Aorta (tissue), 5 donors: ENCODE data around the gene SNX9. TPM values are rescaled to one million over a fixed set of nuclear protein-coding genes. Genes with fewer than 3 reads are reported as not detected.
"Not testable (repeated sequence)": the region's sequence is repeated elsewhere in the genome, so short reads cannot be mapped to it uniquely, and the experiment has no call there.

ENCODE experiments used
- ATAC-seq: fragments of 200-7000 bp; cut with Tn5 transposase; one replicate; pipeline ENCODE4 v1.9.1; 2022; ENCODE audit warnings: moderate library complexity; ENCODE audit not compliant: low FRiP score
- DNase-seq, 2 donors: peaks; one replicate each; pipeline ENCODE4 v3.0.0-alpha.2; 2020
- H3K27ac ChIP-seq, 2 donors: one replicate each; pipeline ENCODE4 v1.5.1; 2013; ENCODE audit warnings: low read length in 2 of 2, mild to moderate bottlenecking in 2 of 2, moderate library complexity in 2 of 2, control low read depth in 1 of 2, inconsistent platforms in 1 of 2, low read depth in 1 of 2
- H3K27me3 ChIP-seq, 2 donors: one replicate each; pipeline ENCODE4 v1.6.1; 2013; ENCODE audit warnings: control low read depth in 1 of 2, low read length in 1 of 2, mild to moderate bottlenecking in 1 of 2, moderate library complexity in 1 of 2; ENCODE audit not compliant: insufficient read depth in 2 of 2, control insufficient read depth in 1 of 2
- H3K36me3 ChIP-seq, 2 donors: one replicate each; pipeline ENCODE4 v1.6.1; 2013; ENCODE audit warnings: control low read depth in 1 of 2, low read length in 1 of 2, mild to moderate bottlenecking in 1 of 2; ENCODE audit not compliant: insufficient read depth in 2 of 2, control insufficient read depth in 1 of 2
- H3K4me1 ChIP-seq, 2 donors: one replicate each; pipeline ENCODE4 v1.6.1; 2013; ENCODE audit warnings: low read length in 2 of 2, control low read depth in 1 of 2, mild to moderate bottlenecking in 1 of 2, moderate library complexity in 1 of 2; ENCODE audit not compliant: insufficient read depth in 2 of 2, control insufficient read depth in 1 of 2
- H3K4me3 ChIP-seq, 2 donors: one replicate each; pipeline ENCODE4 v1.5.1; 2013; ENCODE audit warnings: low read length in 2 of 2, control low read depth in 1 of 2, mild to moderate bottlenecking in 1 of 2
- H3K9me3 ChIP-seq: one replicate; pipeline ENCODE4 v1.6.1; 2013; ENCODE audit warnings: mild to moderate bottlenecking, low read length; ENCODE audit not compliant: control insufficient read depth
- WGBS, 2 donors: extraction: QIAGEN DNeasy Blood & Tissue Kit; methylation state at CpG; one replicate each; pipeline ENCODE4 v1.1.7; 2013; 5-methylcytosine and 5-hydroxymethylcytosine counted together
- intact Hi-C, 2 donors: fragments of 100-400 bp; cut with DNase I; formaldehyde crosslinking; loops; one replicate each; pipeline versions ENCODE4 v1.14.2 to v1.15.0; 2022
- polyA plus RNA-seq, 2 donors: library from polyadenylated mRNA; stranded (reverse); fragments of 200-250 nt; gene quantifications; one replicate each; pipeline ENCODE4 v1.2.3, GENCODE V29; 2013
- total RNA-seq, 2 donors: library from RNA; stranded (reverse); fragmentation: NEBNext Ultra II Directional; extraction: Animal tissue kit (Norgen Biotek cat#: 25700); gene quantifications; one replicate each; pipeline ENCODE4 v1.2.1, GENCODE V29; 2021
- donor health status: healthy with polysubstance abuse.
- donor health status: Bipolar disorder and iron deficiency.
- donor health status: DM: no; HTN: no; CAD: no.
- donor health status: DM: no; HTN: no; CAD: no.
- donor health status: DM: yes; HTN: yes; CAD: no.

Gene SNX9
- total and polyA plus RNA-seq, 4 donors, result 50.6 to 95.5 (median 82.1) TPM

- WGBS, 2 donors, result 83% methylated on average over 8 of the region's 8 CpGs
- intact Hi-C loops, result no loop called here
- H3K4me3 ChIP-seq, result no peak overlapping the region
- no peaks in the 10 kb centered on the region for H3K9me3 ChIP-seq
- no peaks in the 10 kb centered on the region for H3K4me1 ChIP-seq
- peak in 1 of 2 donors; percentile 23 for DNase-seq
- H3K36me3 ChIP-seq, result no peaks in the 10 kb centered on the region
- H3K27ac ChIP-seq, result no peak overlapping the region
- H3K27me3 ChIP-seq, result no peaks in the 10 kb centered on the region
- no peak for ATAC-seq
Measured at GRCh38 chr6:157967486-157967885, 144.4 kb downstream of the SNX9 start.

- intact Hi-C loops, H3K4me3 ChIP-seq, H3K4me1 ChIP-seq, H3K27ac ChIP-seq, H3K9me3 ChIP-seq, DNase-seq, ATAC-seq, H3K36me3 ChIP-seq, H3K27me3 ChIP-seq: not testable (repeated sequence)
- WGBS, 2 donors, result 89 to 90% methylated on average over 3 of the region's 3 CpGs
Measured at GRCh38 chr6:157972177-157972576, 149.1 kb downstream of the SNX9 start.

- ATAC-seq, result no peak
- Histone ChIP-seq H3K4me1 (no peaks in the 10 kb centered on the region), H3K27ac (no peak overlapping the region), H3K4me3 (no peak overlapping the region), H3K36me3 (no peaks in the 10 kb centered on the region), H3K27me3 (no peaks in the 10 kb centered on the region), H3K9me3 (no peaks in the 10 kb centered on the region)
- intact Hi-C loops, result no loop called here
- DNase-seq, result no peak
- 78 to 81% methylated on average over 9 of the region's 9 CpGs for WGBS, 2 donors
Measured at GRCh38 chr6:157974341-157974894, 151.4 kb downstream of the SNX9 start.

GRCh38 chr6:157974967-157975366 lies 151.9 kb downstream of the SNX9 start:
- H3K36me3 ChIP-seq, result no peaks in the 10 kb centered on the region
- H3K4me1 ChIP-seq, result no peaks in the 10 kb centered on the region
- no peaks in the 10 kb centered on the region for H3K27me3 ChIP-seq
- ATAC-seq (no peak), DNase-seq (no peak)
- WGBS, 2 donors, result 93 to 94% methylated on average over 3 of the region's 3 CpGs
- no peak overlapping the region for H3K4me3 ChIP-seq
- no peak overlapping the region for H3K27ac ChIP-seq
- intact Hi-C loops, result no loop called here
- no peaks in the 10 kb centered on the region for H3K9me3 ChIP-seq

- Histone ChIP-seq H3K4me3 (no peak overlapping the region), H3K4me1 (no peaks in the 10 kb centered on the region), H3K36me3 (no peaks in the 10 kb centered on the region), H3K27me3 (no peaks in the 10 kb centered on the region), H3K9me3 (no peaks in the 10 kb centered on the region), H3K27ac (no peak overlapping the region)
- DNase-seq (no peak), ATAC-seq (no peak)
- intact Hi-C loops, result no loop called here
- whole genome bisulfite sequencing, 2 donors, result 95 to 96% methylated on average over 2 of the region's 2 CpGs
Measured at GRCh38 chr6:157975456-157975855, 152.4 kb downstream of the SNX9 start.

- no peak overlapping the region for H3K27ac ChIP-seq
- ATAC-seq, result no peak
- no peaks in the 10 kb centered on the region for H3K4me1 ChIP-seq
- no peaks in the 10 kb centered on the region for H3K27me3 ChIP-seq
- H3K9me3 ChIP-seq, result no peaks in the 10 kb centered on the region
- WGBS, 2 donors, result 95 to 96% methylated on average over 21 of the region's 21 CpGs
- no peaks in the 10 kb centered on the region for H3K36me3 ChIP-seq
- no peak overlapping the region for H3K4me3 ChIP-seq
- no peak for DNase-seq
- intact Hi-C loops, result no loop called here
Measured at GRCh38 chr6:157976345-157977175, 153.5 kb downstream of the SNX9 start.

- Histone ChIP-seq H3K4me3 (no peak overlapping the region), H3K27me3 (no peaks in the 10 kb centered on the region), H3K9me3 (no peaks in the 10 kb centered on the region), H3K4me1 (no peaks in the 10 kb centered on the region), H3K36me3 (no peaks in the 10 kb centered on the region), H3K27ac (no peak overlapping the region)
- WGBS, 2 donors, result 86 to 92% methylated on average over 10 of the region's 10 CpGs
- intact Hi-C loops, result no loop called here
- ATAC-seq (no peak), DNase-seq (no peak)
Measured at GRCh38 chr6:157977176-157977804, 154.2 kb downstream of the SNX9 start.

GRCh38 chr6:157978021-157978783 lies 155.2 kb downstream of the SNX9 start:
- Histone ChIP-seq H3K36me3 (no peaks in the 10 kb centered on the region), H3K27ac (no peak overlapping the region), H3K4me3 (no peak overlapping the region), H3K9me3 (no peaks in the 10 kb centered on the region), H3K27me3 (no peaks in the 10 kb centered on the region), H3K4me1 (no peaks in the 10 kb centered on the region)
- ATAC-seq (no peak), DNase-seq (no peak)
- WGBS, 2 donors, result 86 to 88% methylated on average over 16 of the region's 16 CpGs
- intact Hi-C loops, result no loop called here
